HG03460 (cell line): ENCODE data around the gene PROZ.
A peak's percentile ranks its signal among the peaks of the same experiment; 100 is the strongest.
"Not testable (repeated sequence)": the region's sequence is repeated elsewhere in the genome, so short reads cannot be mapped to it uniquely, and the experiment has no call there.

Experiments
- ATAC-seq: cut with Tn5 transposase; IDR thresholded peaks from one replicate; pipeline ENCODE4 v1.9.1; 2021; ENCODE audit not compliant: unreplicated experiment

Gene PROZ

DNA sequence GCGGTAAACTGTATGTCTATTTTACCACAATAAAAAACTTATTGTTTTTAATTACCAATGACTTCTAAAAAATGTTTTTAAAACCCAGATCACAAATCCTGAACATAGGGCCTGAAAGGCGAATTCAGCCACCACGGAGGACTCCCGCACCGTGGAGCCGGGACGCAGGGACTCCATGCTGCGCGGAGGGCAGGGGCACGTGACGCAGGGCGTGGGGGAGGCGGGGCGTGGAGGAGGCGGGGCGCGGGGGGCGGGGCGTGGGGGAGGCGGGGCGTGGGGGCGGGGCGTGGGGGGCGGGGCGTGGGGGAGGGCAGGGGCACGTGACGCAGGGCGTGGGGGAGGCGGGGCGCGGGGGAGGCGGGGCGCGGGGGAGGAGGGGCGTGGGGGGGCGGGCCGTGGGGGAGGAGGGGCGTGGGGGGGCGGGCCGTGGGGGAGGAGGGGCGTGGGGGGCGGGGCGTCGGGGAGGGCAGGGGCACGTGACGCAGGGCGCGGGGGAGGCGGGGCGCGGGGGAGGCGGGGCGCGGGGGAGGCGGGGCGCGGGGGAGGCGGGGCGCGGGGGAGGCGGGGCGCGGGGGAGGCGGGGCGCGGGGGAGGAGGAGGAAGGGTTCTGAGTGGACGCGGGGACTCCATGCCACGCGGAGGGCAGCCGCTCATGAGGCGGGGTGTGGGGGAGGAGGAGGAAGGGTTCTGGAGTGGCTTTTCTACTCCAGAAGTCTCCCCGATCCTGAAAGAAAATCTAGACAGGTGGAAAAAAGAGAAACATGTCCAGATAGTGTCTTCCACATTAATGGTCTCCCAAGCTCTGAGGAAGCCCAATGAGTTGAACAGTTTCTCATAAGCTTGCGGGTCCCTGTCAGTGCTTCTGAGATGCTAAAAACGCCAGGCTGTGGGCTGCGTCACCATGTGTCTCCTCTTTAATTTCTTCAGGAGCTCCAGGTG is 4.4 kb upstream of the PROZ start:
- peak; percentile 66 for ATAC-seq

DNA sequence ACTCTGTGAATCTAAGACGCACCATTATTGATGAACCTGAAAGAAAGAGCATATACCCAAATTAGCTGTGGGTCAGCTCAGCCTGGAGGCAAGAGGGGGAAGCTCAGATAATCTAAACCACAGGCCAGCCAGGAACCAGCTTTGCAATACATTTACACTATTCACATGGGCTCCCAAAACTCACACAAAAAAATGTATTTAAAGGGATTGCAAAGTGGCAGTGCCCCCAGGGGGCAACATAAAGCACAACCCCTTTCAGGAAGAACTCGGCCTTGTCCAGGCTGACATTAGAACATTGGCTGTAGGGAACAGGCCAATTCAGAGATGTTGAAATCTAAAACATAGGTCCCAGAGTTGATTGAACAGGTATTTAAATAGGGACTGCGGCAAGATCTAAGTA is 3.2 kb upstream of the PROZ start:
- ATAC-seq = no peak

DNA sequence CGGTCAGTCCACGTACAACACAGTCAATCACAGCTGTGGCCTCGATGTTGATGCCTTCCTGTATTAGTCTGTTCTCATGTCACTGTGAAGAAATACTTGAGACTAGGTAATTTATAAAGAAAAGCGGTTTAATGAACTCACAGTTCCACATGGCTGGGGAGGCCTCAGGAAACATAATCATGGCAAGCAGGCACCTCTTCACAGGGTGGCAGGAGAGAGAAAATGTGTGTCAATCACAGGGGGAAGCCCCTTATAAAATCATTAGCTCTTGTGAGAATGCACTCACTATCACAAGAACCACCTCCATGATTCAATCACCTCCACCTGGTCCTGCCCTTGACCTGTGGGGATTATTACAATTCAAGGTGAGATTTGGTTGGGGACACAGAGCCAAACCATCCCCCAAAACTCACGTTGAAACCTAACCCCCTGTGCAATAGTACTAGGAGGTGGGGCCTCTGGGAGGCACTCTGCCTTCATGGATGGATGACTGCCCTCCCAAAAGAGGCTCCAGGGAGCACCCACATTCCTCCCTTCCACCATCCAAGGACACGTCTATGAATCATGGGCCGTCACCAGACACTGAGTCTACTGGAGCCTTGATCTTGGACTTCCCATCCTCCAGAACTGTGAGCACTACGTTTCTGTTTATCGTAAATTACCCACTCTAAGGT is 2.3 kb upstream of the PROZ start:
- no peak for ATAC-seq

DNA sequence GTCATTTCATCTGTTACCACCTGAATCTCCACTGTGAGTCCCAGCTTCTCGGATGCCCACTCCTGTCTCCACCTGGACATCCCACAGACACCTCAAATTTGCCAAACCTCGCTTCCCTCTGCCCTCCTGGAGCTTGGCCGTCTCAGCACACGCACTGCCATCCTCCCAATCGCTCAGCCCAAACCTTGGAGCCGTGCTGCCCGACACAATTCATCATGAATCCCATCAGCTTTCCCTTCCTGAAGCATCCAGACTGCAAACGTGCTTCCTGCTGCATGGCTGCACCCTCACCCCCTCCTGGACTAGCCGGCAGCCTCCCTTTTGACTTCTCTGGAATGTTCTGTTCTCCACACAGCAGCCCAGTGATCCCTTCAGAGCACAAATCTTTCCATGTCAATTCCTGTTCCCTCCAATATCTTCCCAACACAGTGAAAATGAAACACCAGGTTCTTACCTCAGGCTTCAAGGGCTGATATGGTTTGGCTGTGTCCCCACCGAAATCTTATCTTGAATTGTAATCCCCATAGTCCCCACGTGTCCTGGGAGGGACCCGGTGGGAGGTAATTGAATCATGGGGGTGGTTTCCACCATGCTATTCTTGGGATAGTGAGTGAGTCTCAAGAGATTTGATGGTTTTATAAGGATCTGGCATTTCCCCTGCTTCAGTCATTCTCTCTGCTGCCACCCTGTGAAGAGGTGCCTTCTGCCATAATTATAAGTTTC is 1.1 kb upstream of the PROZ start:
- ATAC-seq = no peak

DNA sequence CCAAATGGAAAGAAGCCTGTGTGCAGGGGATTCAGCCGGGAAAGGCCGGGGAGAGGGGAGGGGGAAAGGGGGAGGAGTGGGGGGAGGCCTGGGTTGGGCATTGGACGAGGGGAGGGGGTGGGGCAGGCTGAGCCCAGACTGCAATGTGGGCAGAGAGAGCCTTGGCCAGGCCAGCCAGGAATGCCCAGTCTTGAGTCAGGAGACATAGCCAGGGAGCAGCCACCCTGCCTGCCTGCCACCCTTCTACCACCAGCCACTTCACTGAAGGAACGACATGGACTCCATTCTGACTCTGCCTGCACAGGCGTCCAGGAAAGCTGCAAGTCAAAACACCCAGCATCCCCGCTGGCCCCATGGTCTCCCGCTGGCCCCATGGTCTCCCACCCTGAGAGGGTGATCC is 498 bp downstream of the PROZ start:
- no peak for ATAC-seq

DNA sequence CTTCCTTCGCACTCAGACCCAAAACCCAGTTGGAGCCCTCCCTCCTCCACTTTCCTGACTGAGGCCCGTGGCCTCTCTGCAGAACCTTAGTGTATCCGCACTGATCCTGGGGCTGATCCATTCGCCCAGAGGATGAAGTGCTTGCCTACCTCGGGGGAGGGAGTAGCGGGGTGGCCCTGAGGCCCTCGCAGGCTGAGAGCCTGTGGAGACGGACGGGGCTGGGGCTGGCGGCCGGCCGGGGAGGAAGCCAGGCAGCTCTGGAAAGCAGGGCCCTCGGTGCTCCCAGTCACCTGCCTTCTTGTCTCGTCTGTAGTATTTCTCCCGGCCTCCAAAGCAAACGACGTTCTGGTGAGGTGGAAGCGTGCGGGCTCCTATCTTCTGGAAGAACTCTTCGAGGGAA is 1.3 kb downstream of the PROZ start:
- ATAC-seq = no peak

DNA sequence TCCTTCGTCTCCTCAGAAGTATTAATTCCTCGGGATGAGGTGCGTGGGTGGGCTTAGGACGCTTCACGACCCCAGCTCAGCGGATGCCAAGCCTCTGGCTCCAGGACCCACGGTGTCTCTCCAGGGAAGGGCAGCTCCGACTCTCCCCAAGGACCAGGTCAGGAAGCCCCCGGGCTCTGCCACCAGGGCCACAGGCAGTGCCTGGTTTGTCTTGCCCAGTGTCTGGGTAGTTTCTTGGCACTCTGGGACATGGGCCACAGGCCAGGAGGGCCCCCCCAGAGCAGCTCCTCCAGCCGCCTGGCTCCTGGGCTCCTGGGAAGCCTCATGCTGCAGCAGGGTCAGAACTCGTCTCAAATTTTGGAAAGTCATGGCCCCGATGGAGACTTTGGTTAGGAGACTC is 2.5 kb downstream of the PROZ start:
- no peak for ATAC-seq

DNA sequence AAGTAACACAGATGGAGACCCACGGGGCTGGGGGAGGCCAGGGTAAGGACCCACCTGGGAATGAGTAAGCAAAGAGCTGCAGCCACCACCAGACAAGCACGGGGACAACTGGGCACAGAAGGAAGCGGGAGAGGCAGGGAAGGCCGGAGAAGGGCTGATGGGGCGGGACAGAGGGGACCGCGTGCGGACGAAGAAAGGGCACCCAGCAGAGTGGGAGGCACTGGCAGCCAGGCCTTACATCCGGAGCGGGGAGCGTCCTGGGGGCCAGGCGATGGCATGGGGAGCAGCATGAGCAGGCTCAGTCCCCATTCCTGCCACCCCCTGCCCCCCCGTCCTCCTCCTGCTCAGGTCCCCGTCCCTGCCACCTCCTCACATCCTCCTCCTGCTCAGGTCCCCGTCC is 3.0 kb downstream of the PROZ start:
- no peak for ATAC-seq

DNA sequence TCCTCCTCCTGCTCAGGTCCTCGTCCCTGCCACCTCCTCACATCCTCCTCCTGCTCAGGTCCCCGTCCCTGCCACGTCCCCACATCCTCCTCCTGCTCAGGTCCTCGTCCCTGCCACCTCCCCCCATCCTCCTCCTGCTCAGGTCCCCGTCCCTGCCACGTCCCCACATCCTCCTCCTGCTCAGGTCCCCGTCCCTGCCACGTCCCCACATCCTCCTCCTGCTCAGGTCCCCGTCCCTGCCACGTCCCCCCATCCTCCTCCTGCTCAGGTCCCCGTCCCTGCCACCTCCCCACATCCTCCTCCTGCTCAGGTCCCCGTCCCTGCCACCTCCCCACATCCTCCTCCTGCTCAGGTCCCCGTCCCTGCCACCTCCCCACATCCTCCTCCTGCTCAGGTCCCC is 3.5 kb downstream of the PROZ start:
- ATAC-seq = not testable (repeated sequence)

DNA sequence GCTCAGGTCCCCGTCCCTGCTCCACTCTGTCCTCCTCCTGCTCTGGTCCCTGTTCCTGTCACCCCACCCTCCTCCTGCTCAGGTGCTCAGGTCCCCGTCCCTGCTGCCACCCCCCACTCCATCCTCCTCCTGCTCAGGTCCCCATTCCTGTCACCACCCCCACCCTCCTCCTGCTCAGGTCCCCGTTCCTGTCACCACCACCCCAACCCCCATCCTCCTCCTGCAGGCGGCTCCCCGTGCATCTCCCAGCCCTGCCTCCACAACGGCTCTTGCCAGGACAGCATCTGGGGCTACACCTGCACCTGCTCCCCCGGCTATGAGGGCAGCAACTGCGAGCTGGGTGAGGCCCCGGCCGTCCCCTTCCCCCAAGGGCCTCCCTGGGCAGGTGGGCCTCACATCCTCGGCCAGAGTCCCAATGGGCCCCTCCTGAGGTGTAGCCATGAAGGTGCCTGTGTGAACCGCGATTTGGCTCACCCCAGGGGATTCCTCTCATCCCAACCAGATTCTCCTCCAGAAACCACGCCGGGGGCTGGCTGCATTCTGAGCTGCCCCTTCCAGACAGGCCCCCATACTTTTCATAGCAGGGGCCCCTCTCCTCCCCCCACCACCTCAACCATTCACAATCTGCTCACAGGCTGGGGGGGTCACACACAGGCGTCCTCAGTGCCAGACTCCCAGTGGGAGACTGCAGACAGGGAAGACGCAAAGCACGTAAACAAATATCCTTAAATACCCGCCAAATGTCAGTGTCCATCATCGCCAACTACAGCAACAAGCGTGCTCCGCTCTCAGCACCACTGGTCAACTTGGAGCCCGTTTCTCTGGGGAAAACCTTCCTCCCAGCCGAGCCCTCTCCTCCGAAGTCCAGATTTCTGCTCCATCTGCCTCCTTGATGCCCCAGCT is 4.6 kb downstream of the PROZ start:
- ATAC-seq = no peak

DNA sequence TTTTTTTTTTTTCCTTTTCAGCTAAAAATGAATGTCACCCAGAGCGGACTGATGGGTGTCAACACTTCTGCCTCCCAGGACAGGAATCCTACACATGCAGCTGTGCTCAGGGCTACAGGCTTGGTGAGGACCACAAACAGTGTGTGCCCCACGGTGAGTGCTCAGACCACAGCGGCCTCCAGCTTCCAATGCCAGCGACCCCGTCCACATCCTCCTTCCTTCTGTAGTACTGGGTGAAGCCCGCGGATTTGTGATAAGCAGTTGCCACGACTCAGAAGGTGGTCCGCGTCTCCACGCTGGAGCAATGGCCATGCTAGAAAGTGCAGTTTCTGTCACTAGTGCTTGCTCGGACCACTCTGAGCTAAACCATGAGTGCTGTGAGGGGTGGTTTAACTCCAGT is 6.0 kb downstream of the PROZ start:
- ATAC-seq = no peak

DNA sequence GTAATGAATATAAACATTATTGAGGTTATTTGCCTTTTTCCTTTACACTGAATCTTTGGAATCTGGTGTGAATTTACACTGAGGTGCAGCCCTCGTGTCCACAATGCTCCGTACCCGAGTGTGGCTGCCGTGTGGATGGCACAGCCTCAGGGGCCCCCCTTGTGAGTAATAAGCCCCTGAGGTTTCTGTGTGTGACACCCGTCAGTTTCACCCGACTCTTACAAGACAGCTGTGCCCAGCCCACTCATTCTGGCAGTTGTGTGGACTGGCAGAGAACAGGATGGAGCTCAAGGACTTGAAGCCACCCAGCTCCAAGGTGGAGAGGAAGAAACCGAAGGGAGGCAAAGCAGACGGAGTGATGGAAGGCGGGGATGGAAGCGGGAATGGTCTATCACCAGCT is 7.8 kb downstream of the PROZ start:
- ATAC-seq = no peak

DNA sequence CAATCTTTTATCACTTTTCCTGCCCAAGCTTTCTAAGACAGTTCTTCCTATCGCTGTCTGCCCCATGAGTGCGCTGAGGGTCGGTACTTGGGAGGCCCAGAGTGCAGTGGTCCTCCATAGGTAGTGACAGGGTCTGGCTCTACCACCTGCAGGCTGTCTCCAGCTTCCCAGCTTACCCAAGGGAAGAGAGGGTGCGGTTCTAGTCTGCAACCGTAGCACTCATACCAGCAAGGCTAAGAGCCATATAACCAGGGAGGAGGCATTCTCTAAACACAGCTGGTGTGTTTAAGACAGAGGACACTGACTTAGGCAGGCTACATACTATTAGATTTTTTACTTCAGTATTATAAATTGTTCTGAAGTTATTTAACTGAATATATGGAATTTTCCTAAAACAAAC is 8.2 kb downstream of the PROZ start:
- ATAC-seq = no peak

DNA sequence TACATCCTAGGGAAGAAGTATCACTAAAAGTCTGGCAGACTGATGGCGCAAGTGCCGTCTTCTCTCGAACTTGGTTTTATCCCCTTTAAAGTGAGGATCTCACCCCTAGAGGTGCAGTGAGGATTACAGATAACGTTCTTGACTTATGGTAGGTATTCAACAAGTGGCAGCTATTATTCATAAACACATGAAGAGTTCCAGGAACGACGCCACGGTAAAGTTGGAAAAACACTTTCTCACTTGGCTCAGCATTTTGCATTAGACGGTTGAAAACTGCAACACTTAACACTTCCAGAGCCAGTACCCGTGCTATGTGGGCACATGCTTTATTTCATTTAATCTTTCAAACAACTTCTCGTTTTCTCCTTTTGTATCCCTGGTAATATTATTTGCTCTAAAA is 8.7 kb downstream of the PROZ start:
- no peak for ATAC-seq

DNA sequence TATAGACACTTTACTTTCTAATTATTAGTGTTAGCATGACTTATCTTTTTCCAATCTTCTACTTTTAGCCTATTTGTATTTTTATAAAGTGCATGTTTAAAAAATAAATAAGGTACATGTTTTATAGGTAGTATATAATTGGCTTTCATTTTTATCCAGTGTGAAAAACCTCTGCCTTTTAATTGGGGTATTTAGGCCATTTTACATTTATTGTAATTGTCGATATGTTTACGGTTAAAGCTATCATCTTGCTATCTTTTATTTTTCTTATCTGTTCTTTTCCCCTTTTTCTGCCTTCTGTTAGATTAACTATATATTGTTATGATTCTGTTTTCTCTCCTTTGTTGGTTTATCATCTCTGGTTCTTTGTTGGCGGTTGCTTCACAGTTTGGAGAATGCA is 9.1 kb downstream of the PROZ start:
- no peak for ATAC-seq

DNA sequence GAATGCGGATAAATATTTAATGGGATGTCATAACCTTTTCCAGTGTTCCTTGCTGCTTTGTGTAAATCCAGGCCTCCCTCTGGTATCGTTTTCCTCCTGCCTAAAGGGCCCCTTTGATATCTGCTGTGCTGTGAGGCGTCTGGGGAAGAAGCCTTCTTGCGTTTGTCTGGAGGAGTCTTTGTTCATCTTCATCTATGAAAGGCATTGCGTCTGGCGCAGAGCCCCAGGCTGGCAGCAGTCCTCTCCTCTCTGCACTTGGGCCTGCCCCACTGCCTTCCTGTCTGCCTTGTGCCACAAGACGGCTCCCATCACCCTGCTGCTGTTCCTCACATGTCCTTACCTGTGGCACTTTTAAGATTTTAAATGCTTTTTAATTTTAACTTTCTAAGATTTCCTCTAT is 9.8 kb downstream of the PROZ start:
- no peak for ATAC-seq

DNA sequence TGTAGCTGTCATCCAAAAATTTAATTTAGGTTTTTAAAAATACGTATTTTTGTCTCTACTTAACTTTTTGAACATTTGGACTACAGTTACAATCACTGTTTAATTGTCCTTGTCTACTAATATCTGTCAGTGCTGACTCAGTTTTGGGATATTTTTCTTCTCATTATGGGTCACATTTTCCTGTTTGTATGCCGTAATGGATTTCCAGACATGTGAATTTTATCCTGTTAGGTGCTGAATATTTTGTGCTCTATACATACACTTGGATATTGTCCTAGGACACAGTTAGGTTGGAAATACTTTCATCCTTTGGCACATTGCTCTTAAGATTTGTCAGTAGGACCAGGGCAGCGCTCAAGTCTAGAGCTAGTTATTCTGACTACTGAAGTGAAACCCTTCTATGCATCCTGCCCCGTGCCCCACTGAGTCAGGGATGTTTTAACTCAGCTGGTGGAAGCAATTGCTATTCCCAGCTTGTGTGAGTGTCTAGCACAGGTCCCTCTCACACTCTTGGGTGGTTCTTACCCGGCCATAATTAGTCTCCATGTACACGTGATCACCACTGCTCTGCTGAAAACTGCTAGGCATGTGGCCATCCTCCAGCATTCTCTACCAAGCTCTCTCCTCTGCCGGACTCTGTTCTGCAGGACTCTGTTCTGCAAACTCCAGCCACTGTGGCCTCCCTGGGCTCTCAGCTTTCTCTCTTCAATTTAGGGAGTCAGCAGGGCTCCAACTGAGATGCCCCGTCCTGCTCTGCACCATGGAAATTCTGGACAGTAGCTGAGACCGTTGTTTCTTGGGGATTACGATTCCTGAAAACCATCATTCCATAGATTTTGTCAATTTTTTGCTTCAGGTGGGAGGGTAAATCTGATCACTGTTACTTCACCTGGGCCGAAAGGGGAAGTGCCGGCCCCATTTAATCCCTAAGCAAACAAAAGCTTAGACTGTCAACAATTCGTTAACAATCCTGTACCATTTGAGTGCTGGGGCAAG is 11.1 kb downstream of the PROZ start:
- ATAC-seq = no peak

DNA sequence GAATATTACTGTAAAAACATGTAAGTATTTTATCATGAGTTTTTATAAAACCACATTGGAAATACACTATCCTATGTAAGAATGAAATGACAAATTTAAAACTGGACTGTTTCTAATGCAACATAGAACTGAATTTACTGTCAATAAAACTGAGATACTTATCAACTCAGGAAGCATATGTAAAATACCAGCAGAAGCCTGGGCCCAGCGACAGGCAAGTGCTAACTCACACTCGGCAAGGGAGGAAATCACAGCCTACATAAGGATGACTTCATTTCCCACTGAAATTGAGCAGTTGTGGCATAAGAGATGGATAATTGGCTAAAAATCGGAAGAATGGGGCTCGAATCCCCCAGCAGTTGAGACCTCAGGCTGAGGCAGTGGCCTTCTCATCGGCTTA is 12.1 kb downstream of the PROZ start:
- no peak for ATAC-seq

DNA sequence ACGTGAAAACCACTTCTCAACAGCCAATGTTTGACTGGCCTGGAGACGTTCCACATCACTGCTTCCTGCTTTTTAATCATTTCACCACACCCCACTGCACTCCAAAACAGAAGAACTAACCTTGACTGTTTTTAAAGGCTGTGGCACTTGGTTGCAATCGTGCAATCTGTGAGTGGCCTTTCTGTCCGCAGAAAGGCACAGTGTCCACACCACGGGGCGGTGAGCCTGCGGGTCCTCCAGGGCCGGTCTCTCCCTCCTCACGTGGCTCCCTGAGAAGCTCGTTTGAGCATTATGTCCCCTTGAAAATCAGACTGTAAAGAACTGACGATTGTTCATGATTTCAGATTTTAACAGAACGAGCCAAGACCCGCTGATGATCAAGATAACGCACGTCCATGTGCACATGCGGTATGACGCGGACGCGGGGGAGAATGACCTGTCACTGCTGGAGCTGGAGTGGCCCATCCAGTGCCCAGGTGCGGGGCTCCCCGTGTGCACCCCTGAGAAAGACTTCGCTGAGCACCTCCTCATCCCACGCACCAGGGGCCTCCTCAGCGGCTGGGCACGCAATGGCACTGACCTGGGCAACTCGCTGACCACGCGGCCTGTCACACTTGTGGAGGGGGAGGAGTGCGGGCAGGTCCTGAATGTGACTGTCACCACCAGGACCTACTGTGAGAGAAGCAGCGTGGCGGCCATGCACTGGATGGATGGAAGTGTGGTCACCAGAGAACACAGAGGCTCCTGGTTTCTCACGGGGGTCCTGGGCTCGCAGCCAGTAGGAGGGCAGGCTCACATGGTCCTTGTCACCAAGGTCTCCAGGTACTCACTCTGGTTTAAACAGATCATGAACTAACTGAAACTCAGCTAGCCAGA is 13.0 kb downstream of the PROZ start:
- ATAC-seq = no peak
